ENCODE measurements around the gene SYDE2.
"Not testable (repeated sequence)": the region's sequence is repeated elsewhere in the genome, so short reads cannot be mapped to it uniquely, and the experiment has no call there.

Gene SYDE2

DNA sequence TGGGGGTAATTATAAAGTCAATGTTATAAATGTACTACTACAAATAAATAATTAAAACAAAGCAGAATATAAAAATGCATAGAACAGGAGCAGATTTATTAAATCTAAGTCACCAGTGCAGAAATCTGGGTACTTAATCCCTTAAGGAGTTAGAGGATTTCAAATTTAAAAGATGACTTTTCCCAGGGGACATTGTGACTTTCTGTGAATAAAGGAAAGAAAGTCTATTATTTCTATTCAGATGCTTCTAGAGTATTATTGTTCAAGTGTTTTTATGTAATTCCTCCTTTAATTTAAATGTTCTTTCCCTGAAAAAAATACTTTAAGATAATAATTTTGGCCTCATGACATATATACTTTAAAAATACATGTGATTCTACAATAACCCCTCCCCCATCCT, 43.4 kb downstream of the SYDE2 start:
- no peak for DNase-seq (ENCODE audit: low spot score)
- in situ Hi-C loops (cut with MboI; ENCODE audit: low pct_unique_long_range_greater_than_20kb, low sequenced_read_pairs, unreplicated experiment): no loop called here
- TF ChIP-seq CTCF (IDR thresholded peaks at IDR 0.05; ENCODE audit: extremely low read depth, insufficient read depth, missing control alignments): no peak

GRCh38 chr1:85153149-85153891, 47.5 kb downstream of the SYDE2 start:
- no peak for TF ChIP-seq CTCF (IDR thresholded peaks at IDR 0.05; ENCODE audit: extremely low read depth, insufficient read depth, missing control alignments)
- peak; percentile 56 for DNase-seq (ENCODE audit: low spot score)
- in situ Hi-C loops (cut with MboI; ENCODE audit: low pct_unique_long_range_greater_than_20kb, low sequenced_read_pairs, unreplicated experiment): no loop called here

GRCh38 chr1:85151446-85151845, 49.4 kb downstream of the SYDE2 start:
- no peak for TF ChIP-seq CTCF (IDR thresholded peaks at IDR 0.05; ENCODE audit: extremely low read depth, insufficient read depth, missing control alignments)
- no peak for DNase-seq (ENCODE audit: low spot score)
- in situ Hi-C loops (cut with MboI; ENCODE audit: low pct_unique_long_range_greater_than_20kb, low sequenced_read_pairs, unreplicated experiment): no loop called here

GRCh38 chr1:85149805-85150204, 51.0 kb downstream of the SYDE2 start:
- DNase-seq (ENCODE audit: low spot score): no peak
- in situ Hi-C loops (cut with MboI; ENCODE audit: low pct_unique_long_range_greater_than_20kb, low sequenced_read_pairs, unreplicated experiment): no loop called here
- no peak for TF ChIP-seq CTCF (IDR thresholded peaks at IDR 0.05; ENCODE audit: extremely low read depth, insufficient read depth, missing control alignments)

GRCh38 chr1:85148524-85149250, 52.1 kb downstream of the SYDE2 start:
- DNase-seq (ENCODE audit: low spot score): peak; percentile 43
- TF ChIP-seq CTCF (IDR thresholded peaks at IDR 0.05; ENCODE audit: extremely low read depth, insufficient read depth, missing control alignments): no peak
- in situ Hi-C loops (cut with MboI; ENCODE audit: low pct_unique_long_range_greater_than_20kb, low sequenced_read_pairs, unreplicated experiment): no loop called here

GRCh38 chr1:85146972-85147359, 53.9 kb downstream of the SYDE2 start:
- no peak for DNase-seq (ENCODE audit: low spot score)
- in situ Hi-C loops (cut with MboI; ENCODE audit: low pct_unique_long_range_greater_than_20kb, low sequenced_read_pairs, unreplicated experiment): no loop called here
- TF ChIP-seq CTCF (IDR thresholded peaks at IDR 0.05; ENCODE audit: extremely low read depth, insufficient read depth, missing control alignments): no peak

- in situ Hi-C loops (cut with MboI; ENCODE audit: low pct_unique_long_range_greater_than_20kb, low sequenced_read_pairs, unreplicated experiment); DNase-seq (ENCODE audit: low spot score): not testable (repeated sequence)
Measured at GRCh38 chr1:85146298-85146971, 54.4 kb downstream of the SYDE2 start.
